T-helper 17 cell (primary cell): ENCODE measurements around the gene TBCE. TPM values are rescaled to one million over a fixed set of nuclear protein-coding genes. Genes with fewer than 3 reads are reported as not detected.
A peak's percentile ranks its signal among the peaks of the same experiment; 100 is the strongest.

Experiments
- ATAC-seq: fragments of 150-1000 bp; cut with Tn5 transposase; 2 replicates; pipeline ENCODE4 v1.10.0; 2021; ENCODE audit warnings: mild to moderate bottlenecking, moderate library complexity
- DNase-seq, 3 donors: peaks; one replicate each; pipeline versions ENCODE4 v3.0.0 to v3.0.0-alpha.2; 2020 to 2021
- H3K9me3 ChIP-seq: one replicate; pipeline ENCODE4 v1.7.0; 2013; ENCODE audit warnings: low read length, mild to moderate bottlenecking; ENCODE audit not compliant: control insufficient read depth, poor library complexity, severe bottlenecking
- H3K27ac Mint-ChIP-seq: one replicate; pipeline ENCODE4 v1.8.0; 2022; ENCODE audit warnings: mild to moderate bottlenecking, moderate library complexity, mixed read lengths
- H3K27me3 Mint-ChIP-seq: one replicate; pipeline ENCODE4 v1.8.0; 2022; ENCODE audit warnings: mixed read lengths
- H3K36me3 Mint-ChIP-seq: one replicate; pipeline ENCODE4 v1.8.0; 2022; ENCODE audit warnings: low read depth, mixed read lengths
- H3K4me1 Mint-ChIP-seq: one replicate; pipeline ENCODE4 v1.8.0; 2022; ENCODE audit warnings: mild to moderate bottlenecking, mixed read lengths
- H3K4me3 Mint-ChIP-seq: one replicate; pipeline ENCODE4 v1.8.0; 2022; ENCODE audit warnings: mild to moderate bottlenecking, moderate library complexity, mixed read lengths
- total RNA-seq, 4 donors: library from RNA in 2 of 4; stranded (reverse) in 2 of 4; gene quantifications; one replicate each; pipeline ENCODE4 v1.2.3 and lab custom pipeline; 2022 to 2026

TBCE gene
- total RNA-seq, 2 donors from 2014 or later = 14.6 to 18.3 TPM

GRCh38 chr1:235426143-235426542, 58.9 kb downstream of the TBCE start:
- no peaks in the 10 kb centered on the region for H3K27me3 Mint-ChIP-seq
- H3K4me3 Mint-ChIP-seq = no peak overlapping the region
- peaks cover 5% of the 10 kb centered on the region for H3K36me3 Mint-ChIP-seq
- peaks cover 20% of the 10 kb centered on the region for H3K4me1 Mint-ChIP-seq
- no peak for DNase-seq
- H3K27ac Mint-ChIP-seq = no peak overlapping the region
- ATAC-seq = no peak
- no peaks in the 10 kb centered on the region for H3K9me3 ChIP-seq

- H3K27me3 Mint-ChIP-seq = no peaks in the 10 kb centered on the region
- H3K9me3 ChIP-seq = no peaks in the 10 kb centered on the region
- peaks cover 20% of the 10 kb centered on the region for H3K4me1 Mint-ChIP-seq
- H3K36me3 Mint-ChIP-seq = peaks cover 5% of the 10 kb centered on the region
- no peak for DNase-seq
- no peak overlapping the region for H3K4me3 Mint-ChIP-seq
- H3K27ac Mint-ChIP-seq = peak overlapping the region; percentile 24
- no peak for ATAC-seq
Observed at GRCh38 chr1:235426680-235427079, 59.5 kb downstream of the TBCE start.

GRCh38 chr1:235427447-235427846, 60.2 kb downstream of the TBCE start:
- DNase-seq = no peak
- no peaks in the 10 kb centered on the region for H3K27me3 Mint-ChIP-seq
- no peak overlapping the region for H3K4me3 Mint-ChIP-seq
- no peak for ATAC-seq
- peaks cover 5% of the 10 kb centered on the region for H3K36me3 Mint-ChIP-seq
- peak overlapping the region; percentile 24 for H3K27ac Mint-ChIP-seq
- H3K4me1 Mint-ChIP-seq = peaks cover 20% of the 10 kb centered on the region
- H3K9me3 ChIP-seq = no peaks in the 10 kb centered on the region

GRCh38 chr1:235429143-235429542, 61.9 kb downstream of the TBCE start:
- Mint-ChIP-seq H3K36me3 (peaks cover 5% of the 10 kb centered on the region), H3K27me3 (no peaks in the 10 kb centered on the region), H3K4me1 (peaks cover 10% of the 10 kb centered on the region), H3K27ac (no peak overlapping the region), H3K4me3 (no peak overlapping the region)
- DNase-seq = no peak
- no peaks in the 10 kb centered on the region for H3K9me3 ChIP-seq
- ATAC-seq = no peak

- Mint-ChIP-seq H3K36me3 (peaks cover 2% of the 10 kb centered on the region), H3K4me1 (peaks cover 2% of the 10 kb centered on the region), H3K27me3 (no peaks in the 10 kb centered on the region), H3K4me3 (no peak overlapping the region), H3K27ac (peak overlapping the region; percentile 72)
- H3K9me3 ChIP-seq = no peaks in the 10 kb centered on the region
- DNase-seq = no peak
- ATAC-seq = no peak
Observed at GRCh38 chr1:235430991-235431390, 63.8 kb downstream of the TBCE start.

- H3K4me3 Mint-ChIP-seq = no peak overlapping the region
- H3K9me3 ChIP-seq = no peaks in the 10 kb centered on the region
- no peak overlapping the region for H3K27ac Mint-ChIP-seq
- peaks cover 4% of the 10 kb centered on the region for H3K36me3 Mint-ChIP-seq
- ATAC-seq (no peak), DNase-seq (no peak)
- no peaks in the 10 kb centered on the region for H3K4me1 Mint-ChIP-seq
- H3K27me3 Mint-ChIP-seq = no peaks in the 10 kb centered on the region
Observed at GRCh38 chr1:235434001-235434400, 66.8 kb downstream of the TBCE start.

- ATAC-seq (no peak), DNase-seq (no peak)
- no peaks in the 10 kb centered on the region for H3K27me3 Mint-ChIP-seq
- H3K27ac Mint-ChIP-seq = no peak overlapping the region
- peaks cover 2% of the 10 kb centered on the region for H3K4me1 Mint-ChIP-seq
- peaks cover 4% of the 10 kb centered on the region for H3K36me3 Mint-ChIP-seq
- H3K4me3 Mint-ChIP-seq = no peak overlapping the region
- H3K9me3 ChIP-seq = no peaks in the 10 kb centered on the region
Observed at GRCh38 chr1:235441159-235441685, 74.0 kb downstream of the TBCE start.

- no peak overlapping the region for H3K27ac Mint-ChIP-seq
- no peak for ATAC-seq
- no peak for DNase-seq
- no peaks in the 10 kb centered on the region for H3K27me3 Mint-ChIP-seq
- peaks cover 2% of the 10 kb centered on the region for H3K4me1 Mint-ChIP-seq
- no peak overlapping the region for H3K4me3 Mint-ChIP-seq
- H3K36me3 Mint-ChIP-seq = peaks cover 2% of the 10 kb centered on the region
- no peaks in the 10 kb centered on the region for H3K9me3 ChIP-seq
Observed at GRCh38 chr1:235442788-235443429, 75.7 kb downstream of the TBCE start.

GRCh38 chr1:235448616-235449015, 81.4 kb downstream of the TBCE start:
- no peaks in the 10 kb centered on the region for H3K36me3 Mint-ChIP-seq
- DNase-seq = no peak
- no peaks in the 10 kb centered on the region for H3K27me3 Mint-ChIP-seq
- no peaks in the 10 kb centered on the region for H3K9me3 ChIP-seq
- no peak overlapping the region for H3K4me3 Mint-ChIP-seq
- no peaks in the 10 kb centered on the region for H3K4me1 Mint-ChIP-seq
- no peak overlapping the region for H3K27ac Mint-ChIP-seq
- no peak for ATAC-seq

GRCh38 chr1:235450433-235450832, 83.2 kb downstream of the TBCE start:
- ATAC-seq (no peak), DNase-seq (no peak)
- no peaks in the 10 kb centered on the region for H3K9me3 ChIP-seq
- Mint-ChIP-seq H3K27me3 (no peaks in the 10 kb centered on the region), H3K27ac (peak overlapping the region; percentile 9), H3K4me1 (no peaks in the 10 kb centered on the region), H3K36me3 (no peaks in the 10 kb centered on the region), H3K4me3 (no peak overlapping the region)

GRCh38 chr1:235450886-235451483, 83.8 kb downstream of the TBCE start:
- no peaks in the 10 kb centered on the region for H3K4me1 Mint-ChIP-seq

GRCh38 chr1:235454021-235454420, 86.8 kb downstream of the TBCE start:
- H3K4me3 Mint-ChIP-seq = no peak overlapping the region
- no peak overlapping the region for H3K27ac Mint-ChIP-seq
- DNase-seq = no peak
- ATAC-seq = no peak
- H3K27me3 Mint-ChIP-seq = no peaks in the 10 kb centered on the region
- H3K36me3 Mint-ChIP-seq = no peaks in the 10 kb centered on the region
- H3K4me1 Mint-ChIP-seq = no peaks in the 10 kb centered on the region
- H3K9me3 ChIP-seq = no peaks in the 10 kb centered on the region

More at GRCh38 chr1:235450886-235451483, 83.8 kb downstream of the TBCE start:
- H3K27ac Mint-ChIP-seq = peak overlapping the region; percentile 9
- no peaks in the 10 kb centered on the region for H3K36me3 Mint-ChIP-seq
- no peaks in the 10 kb centered on the region for H3K9me3 ChIP-seq
- no peak for DNase-seq
- H3K4me3 Mint-ChIP-seq = no peak overlapping the region
- no peaks in the 10 kb centered on the region for H3K27me3 Mint-ChIP-seq
- no peak for ATAC-seq

- H3K27me3 Mint-ChIP-seq = no peaks in the 10 kb centered on the region
- no peaks in the 10 kb centered on the region for H3K4me1 Mint-ChIP-seq
- H3K27ac Mint-ChIP-seq = no peak overlapping the region
- ATAC-seq (no peak), DNase-seq (no peak)
- H3K4me3 Mint-ChIP-seq = no peak overlapping the region
- H3K36me3 Mint-ChIP-seq = no peaks in the 10 kb centered on the region
- no peaks in the 10 kb centered on the region for H3K9me3 ChIP-seq
Observed at GRCh38 chr1:235455097-235455496, 87.9 kb downstream of the TBCE start.

GRCh38 chr1:235455823-235456222, 88.6 kb downstream of the TBCE start:
- H3K27ac Mint-ChIP-seq = no peak overlapping the region
- no peak for DNase-seq
- H3K36me3 Mint-ChIP-seq = no peaks in the 10 kb centered on the region
- no peak overlapping the region for H3K4me3 Mint-ChIP-seq
- no peak for ATAC-seq
- no peaks in the 10 kb centered on the region for H3K4me1 Mint-ChIP-seq
- H3K27me3 Mint-ChIP-seq = no peaks in the 10 kb centered on the region
- no peaks in the 10 kb centered on the region for H3K9me3 ChIP-seq
